GM12878 (cell line): ENCODE results near the gene FRAS1. TPM values are rescaled to one million over a fixed set of nuclear protein-coding genes. Genes with fewer than 3 reads are reported as not detected.

Source experiments
- ATAC-seq: fragments of 200-7000 bp; cut with Tn5 transposase; 3 replicates; pipeline ENCODE4 v1.9.1; 2020; ENCODE audit warnings: mild to moderate bottlenecking, moderate library complexity
- BruUV-seq: library from RNA; stranded (reverse); fragments of 400-500 nt; replicated peaks from 2 replicates; lab custom pipeline; 2021; lab: Mats Ljungman, UMichigan
- CTCF ChIA-PET: fragments of 300-600 bp; sonication (Branson Sonifier 250); formaldehyde crosslinking; extraction: SDS; loops from one replicate; lab custom pipeline; 2021; ENCODE audit warnings: inconsistent platforms; lab: Yijun Ruan, JAX
- POLR2A ChIA-PET: fragments of 350-600 bp; formaldehyde crosslinking; extraction: SDS; loops from one replicate; lab custom pipeline; 2021; ENCODE audit warnings: inconsistent platforms; lab: Charles Lee
- RAD21 ChIA-PET: fragments of 300-600 bp; sonication (Branson Sonifier 250); formaldehyde crosslinking; loops from one replicate; lab custom pipeline; 2023; ENCODE audit warnings: antibody characterized with exemption; ENCODE audit not compliant: unreplicated experiment; lab: Charles Lee
- SMC1A ChIA-PET: fragments of 300-600 bp; sonication (Branson Sonifier 250); formaldehyde crosslinking; loops from one replicate; lab custom pipeline; 2023; ENCODE audit not compliant: unreplicated experiment, uncharacterized antibody; lab: Charles Lee
- DNase-seq: peaks from one replicate; pipeline ENCODE4 v3.0.0-alpha.2; 2011; ENCODE audit warnings: low read depth, low spot score
- FAIRE-seq: peaks from 3 replicates; lab custom pipeline; 2011; peaks lifted over from hg19 to GRCh38; lab: Jason Lieb, UNC
- H2AFZ ChIP-seq: 2 replicates; pipeline ENCODE4 v1.6.0; 2011; ENCODE audit warnings: low read depth, low read length, control low read depth; ENCODE audit not compliant: control insufficient read depth
- H3K27ac ChIP-seq: 2 replicates; pipeline ENCODE4 v1.5.1; 2011; ENCODE audit warnings: control low read depth; ENCODE audit not compliant: control insufficient read depth, insufficient read depth
- H3K27me3 ChIP-seq, 2 experiments: replicated peaks in 1 of 2; 2 replicates each; pipeline versions ENCODE4 v1.6.0 to v1.6.1; 2011; ENCODE audit warnings: low read length in 1 of 2; ENCODE audit not compliant: control insufficient read depth in 2 of 2, insufficient read depth in 2 of 2
- H3K36me3 ChIP-seq, 2 experiments: 2 replicates each; pipeline ENCODE4 v1.5.1; 2011; ENCODE audit warnings: low read length in 1 of 2; ENCODE audit not compliant: control insufficient read depth in 2 of 2, insufficient read depth in 2 of 2
- H3K4me1 ChIP-seq: 2 replicates; pipeline ENCODE4 v1.6.1; 2011; ENCODE audit warnings: mild to moderate bottlenecking, low read length, moderate library complexity, mixed read lengths; ENCODE audit not compliant: control insufficient read depth, insufficient read depth
- H3K4me2 ChIP-seq: 2 replicates; pipeline ENCODE4 v1.6.0; 2011; ENCODE audit warnings: control low read depth; ENCODE audit not compliant: control insufficient read depth, insufficient read depth
- H3K4me3 ChIP-seq: fragments of 200-600 bp; sonication (generic); 2 replicates; pipeline ENCODE4 v1.5.1; 2016
- H3K79me2 ChIP-seq: 2 replicates; pipeline ENCODE4 v1.6.0; 2011; ENCODE audit warnings: low read length; ENCODE audit not compliant: control insufficient read depth, insufficient read depth
- H3K9ac ChIP-seq: 2 replicates; pipeline ENCODE4 v1.8.0; 2011; ENCODE audit warnings: low read length, control low read depth, mixed read lengths; ENCODE audit not compliant: control insufficient read depth, insufficient read depth
- H3K9me3 ChIP-seq: replicated peaks from 3 replicates; pipeline ENCODE4 v1.5.1; 2011; ENCODE audit warnings: mild to moderate bottlenecking, low read length; ENCODE audit not compliant: control insufficient read depth, insufficient read depth
- H4K20me1 ChIP-seq: 2 replicates; pipeline ENCODE4 v1.6.0; 2011; ENCODE audit not compliant: control insufficient read depth, insufficient read depth
- BACH1 ChIP-seq: fragments of 450-650 bp; IDR thresholded peaks from 2 replicates; pipeline ENCODE4 v1.6.1; 2017; ENCODE audit warnings: mild to moderate bottlenecking, borderline replicate concordance
- BMI1 ChIP-seq: fragments of 450-650 bp; IDR thresholded peaks from 2 replicates; pipeline ENCODE4 v1.6.1; 2016; ENCODE audit warnings: mild to moderate bottlenecking, moderate library complexity, borderline replicate concordance
- BRCA1 ChIP-seq: IDR thresholded peaks from 2 replicates; pipeline ENCODE4 v1.6.1; 2011; ENCODE audit warnings: low read depth, low read length, improper control_type of control experiment
- GATAD2B ChIP-seq: fragments of 450-650 bp; conservative IDR thresholded peaks from 2 replicates; pipeline ENCODE4 v1.6.1; 2017; ENCODE audit warnings: low read depth, mild to moderate bottlenecking, moderate library complexity
- IKZF2 ChIP-seq, 2 experiments: fragments of 450-650 bp; IDR thresholded peaks; 2 replicates each; pipeline ENCODE4 v1.6.1; 2017; ENCODE audit warnings: mild to moderate bottlenecking in 2 of 2, moderate library complexity in 2 of 2
- MEF2A ChIP-seq: IDR thresholded peaks from 2 replicates; pipeline ENCODE4 v1.6.1; 2011; ENCODE audit warnings: low read depth, mild to moderate bottlenecking, low read length, moderate library complexity; ENCODE audit not compliant: insufficient read depth
- NR2C2 ChIP-seq: IDR thresholded peaks from 2 replicates; pipeline ENCODE4 v1.6.1; 2011; ENCODE audit warnings: borderline replicate concordance, low read depth; ENCODE audit not compliant: control insufficient read depth, insufficient read length
- PBX3 ChIP-seq: IDR thresholded peaks from 2 replicates; pipeline ENCODE4 v1.6.1; 2011; ENCODE audit warnings: mild to moderate bottlenecking, low read depth, low read length, moderate library complexity; ENCODE audit not compliant: insufficient replicate concordance
- SRF ChIP-seq, 2 experiments: IDR thresholded peaks; 2 replicates each; pipeline ENCODE4 v1.6.1; 2011; ENCODE audit warnings: low read depth in 2 of 2, low read length in 2 of 2, mild to moderate bottlenecking in 1 of 2, moderate library complexity in 1 of 2
- STAT1 ChIP-seq: fragments of 450-650 bp; conservative IDR thresholded peaks from 2 replicates; pipeline ENCODE4 v1.6.1; 2014; ENCODE audit warnings: antibody characterized with exemption, mild to moderate bottlenecking
- TARDBP ChIP-seq: IDR thresholded peaks from 2 replicates; pipeline ENCODE4 v1.6.1; 2016; ENCODE audit warnings: borderline replicate concordance
- WGBS: methylation state at CpG from one replicate; pipeline ENCODE4 v1.1.6; 2016; ENCODE audit warnings: low lambda C conversion rate; ENCODE audit not compliant: insufficient replicate concordance, insufficient coverage; ENCODE audit errors: missing lambda C conversion rate; 5-methylcytosine and 5-hydroxymethylcytosine counted together
- in situ Hi-C: fragments of 300-500 bp; cut with MboI; formaldehyde crosslinking; loops from 9 replicates; pipeline ENCODE4 v1.14.3; 2018; ENCODE audit warnings: mixed read lengths
- intact Hi-C: fragments of 100-400 bp; cut with micrococcal nuclease; formaldehyde crosslinking; loops from one replicate; pipeline ENCODE4 v1.14.2; 2022; ENCODE audit not compliant: unreplicated experiment
- polyA plus RNA-seq, 11 experiments: library from polyadenylated mRNA; depleted of rRNA in 4 of 11; unstranded in 6 of 11; stranded (reverse) in 5 of 11; fragments of >200 nt; fragmentation: Nextera tagmentation in 4 of 11; fragmentation: Illumina TruSeq in 1 of 11; extraction: Ambion mirVana in 4 of 11; extraction: Trizol in 1 of 11; gene quantifications; 1 replicate in 1 of 11; 2 replicates in 10 of 11; pipeline versions ENCODE4 v1.2.1 to v1.2.3, GENCODE V29; 2011 to 2016; ENCODE audit warnings: inconsistent platforms in 2 of 11, missing spikeins in 2 of 11, low read depth in 1 of 11
- total RNA-seq, 4 experiments: library from RNA; depleted of rRNA in 3 of 4; stranded (reverse); fragments of >200 nt in 3 of 4; fragmentation: Illumina TruSeq in 1 of 4; extraction: Trizol in 1 of 4; gene quantifications; 2 replicates each; pipeline versions ENCODE4 v1.2.1 to v1.2.3, GENCODE V29; 2013 to 2021

The FRAS1 gene
- total and polyA plus RNA-seq, 10 of the 15 experiments (the other 5 are each of a cell fraction or from before 2014, with no cell fraction given), result 0.08 to 11.7 (median 0.20) TPM

- no peaks in the 10 kb centered on the region for H3K4me1 ChIP-seq
- no peaks in the 10 kb centered on the region for H4K20me1 ChIP-seq
- POLR2A ChIA-PET, result interaction anchor here (0.9 to 1.4 kb wide), 5 partner anchors 8 to 33 kb away, joined by 3 to 4 read pairs (median 3); no protein-coding TSS in a partner anchor
- H3K36me3 ChIP-seq, result no peaks in the 10 kb centered on the region
- peaks cover 0 to 3% of the 10 kb centered on the region in 2 experiments; a peak in 1 of 4 replicates for H3K27me3 ChIP-seq
- intact Hi-C loops, result no loop called here
- no peak for FAIRE-seq
- H3K9ac ChIP-seq, result no peak overlapping the region
- ATAC-seq, result peak; percentile 21
- WGBS, result 40% methylated on average over 6 of the region's 6 CpGs
- H3K79me2 ChIP-seq, result no peaks in the 10 kb centered on the region
- H3K4me3 ChIP-seq, result no peak overlapping the region
- BruUV-seq, result no TSS peak
- no peak overlapping the region for H3K27ac ChIP-seq
- SMC1A ChIA-PET, result interaction anchor here (0.6 to 6.3 kb wide), 14 partner anchors 10 to 208 kb away, joined by 3 to 76 read pairs (median 4); no protein-coding TSS in a partner anchor
- no peaks in the 10 kb centered on the region for H3K9me3 ChIP-seq
- H2AFZ ChIP-seq, result no peak overlapping the region
- CTCF ChIA-PET, result interaction anchor here (1.1 to 4.6 kb wide), 11 partner anchors 10 to 111 kb away, joined by 3 to 30 read pairs (median 6); no protein-coding TSS in a partner anchor
- RAD21 ChIA-PET, result interaction anchor here (0.6 to 3.9 kb wide), 10 partner anchors 9 to 421 kb away, joined by 3 to 40 read pairs (median 3); partner anchors contain the start of gene FRAS1
- no peak for DNase-seq
- no peak for TF ChIP-seq GATAD2B
- in situ Hi-C loops, result no loop called here
- H3K4me2 ChIP-seq, result no peak overlapping the region
These were observed 114.4 kb downstream of the FRAS1 start for GRCh38 chr4:78171482-78171881.

- ChIA-PET RAD21 (no interaction called here), POLR2A (no interaction called here)
- Histone ChIP-seq H3K79me2 (no peaks in the 10 kb centered on the region), H3K4me1 (no peaks in the 10 kb centered on the region), H3K27me3 (peaks cover 0 to 3% of the 10 kb centered on the region in 2 experiments; a peak in 1 of 4 replicates)
- no peak for TF ChIP-seq TARDBP
- TF ChIP-seq SRF (IDR thresholded peaks at IDR 0.05; ENCODE audit: low read depth in 2 of 2, low read length in 2 of 2), result no peak
- TF ChIP-seq NR2C2, result no peak
- no peak for TF ChIP-seq IKZF2 (IDR thresholded peaks at IDR 0.05)
- no peak for TF ChIP-seq BMI1
- TF ChIP-seq BACH1, result no peak
- TF ChIP-seq STAT1, result no peak
- TF ChIP-seq PBX3, result no peak
- no peak for TF ChIP-seq MEF2A
- TF ChIP-seq BRCA1, result no peak
- TF ChIP-seq, all 136 proteins: peak for 0
- Histone ChIP-seq H3K9ac (no peak overlapping the region), H3K27ac (no peak overlapping the region), H3K4me2 (no peak overlapping the region), H3K4me3 (no peak overlapping the region), H4K20me1 (no peaks in the 10 kb centered on the region), H3K36me3 (no peaks in the 10 kb centered on the region), H2AFZ (no peak overlapping the region), H3K9me3 (no peaks in the 10 kb centered on the region)
- WGBS, result 42% methylated on average over 5 of the region's 5 CpGs
- no peak for ATAC-seq
- in situ Hi-C loops (no loop called here), intact Hi-C loops (no loop called here)
- no peak for DNase-seq
- SMC1A ChIA-PET, result interaction anchor here (2.1 kb wide), 1 partner anchor 115 kb away, joined by 8 read pairs; no protein-coding TSS in a partner anchor
- BruUV-seq, result no TSS peak
- CTCF ChIA-PET, result no interaction called here
- no peak for FAIRE-seq
These were observed 117.8 kb downstream of the FRAS1 start for GRCh38 chr4:78174891-78175290.
